Activated naive CD4-positive, alpha-beta T cell treated with anti-CD3 and anti-CD28 coated beads, Interleukin-2, amount 50 U/mL, for 24 hours (primary cell): Measurements from ENCODE around the gene DCC.

ENCODE experiments used
- H3K27ac Mint-ChIP-seq: one replicate; pipeline ENCODE4 v1.8.0; 2021; ENCODE audit warnings: mild to moderate bottlenecking, mixed read lengths
- H3K27me3 Mint-ChIP-seq: one replicate; pipeline ENCODE4 v1.8.0; 2021; ENCODE audit warnings: mixed read lengths
- H3K36me3 Mint-ChIP-seq: one replicate; pipeline ENCODE4 v1.8.0; 2021; ENCODE audit warnings: mixed read lengths
- H3K4me1 Mint-ChIP-seq: one replicate; pipeline ENCODE4 v1.8.0; 2021; ENCODE audit warnings: mixed read lengths
- H3K4me3 Mint-ChIP-seq: one replicate; pipeline ENCODE4 v1.8.0; 2021; ENCODE audit warnings: mild to moderate bottlenecking, mixed read lengths
- H3K9me3 Mint-ChIP-seq: one replicate; pipeline ENCODE4 v1.8.0; 2021; ENCODE audit warnings: mixed read lengths

The DCC gene

GRCh38 chr18:52612406-52612805 lies 272.4 kb downstream of the DCC start:
- Mint-ChIP-seq H3K9me3 (no peaks in the 10 kb centered on the region), H3K27ac (no peak overlapping the region), H3K36me3 (no peaks in the 10 kb centered on the region), H3K4me1 (no peaks in the 10 kb centered on the region), H3K4me3 (no peak overlapping the region), H3K27me3 (no peaks in the 10 kb centered on the region)

GRCh38 chr18:52615321-52615720 lies 275.3 kb downstream of the DCC start:
- H3K9me3 Mint-ChIP-seq, result no peaks in the 10 kb centered on the region
- H3K4me1 Mint-ChIP-seq, result no peaks in the 10 kb centered on the region
- H3K27me3 Mint-ChIP-seq, result no peaks in the 10 kb centered on the region
- no peaks in the 10 kb centered on the region for H3K36me3 Mint-ChIP-seq
- H3K4me3 Mint-ChIP-seq, result no peak overlapping the region
- H3K27ac Mint-ChIP-seq, result no peak overlapping the region

DNA sequence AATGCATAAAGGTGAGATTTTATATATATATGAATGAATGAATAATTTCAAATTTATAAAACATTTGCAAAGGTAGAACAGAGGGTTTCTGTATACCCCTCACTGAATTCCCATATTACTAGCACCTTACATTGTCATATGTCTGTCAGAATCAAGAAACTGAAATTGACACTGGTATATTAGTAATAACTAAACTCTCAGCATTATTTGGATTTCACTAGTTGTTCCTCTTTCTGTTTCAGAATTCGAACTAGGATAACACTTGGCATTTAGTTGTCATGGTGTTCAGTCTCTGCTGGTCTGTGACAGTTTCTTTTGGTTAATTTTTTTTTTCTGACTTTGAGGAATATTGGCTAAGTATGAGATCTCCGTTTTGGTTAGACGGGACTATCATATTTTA lies 275.9 kb downstream of the DCC start:
- Mint-ChIP-seq H3K9me3 (no peaks in the 10 kb centered on the region), H3K36me3 (no peaks in the 10 kb centered on the region), H3K27me3 (no peaks in the 10 kb centered on the region), H3K27ac (no peak overlapping the region), H3K4me1 (no peaks in the 10 kb centered on the region), H3K4me3 (no peak overlapping the region)

DNA sequence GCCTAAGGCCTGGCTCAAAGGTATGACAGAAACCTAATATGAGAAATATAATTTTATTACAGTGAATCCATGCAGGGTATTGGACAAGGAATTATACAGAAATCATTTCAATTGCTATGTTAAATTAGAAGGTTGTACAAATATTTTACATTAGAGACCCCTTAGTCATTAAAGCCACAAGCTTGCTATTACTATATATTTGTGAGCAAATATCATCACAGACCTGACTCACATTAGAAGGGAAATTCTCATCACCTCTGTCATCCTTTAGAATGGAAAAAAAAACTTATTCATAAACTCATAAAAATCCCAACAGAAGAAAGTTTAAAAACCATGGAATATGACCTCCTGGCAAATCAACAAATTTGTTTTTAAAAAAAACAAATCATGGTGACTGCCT lies 277.9 kb downstream of the DCC start:
- Mint-ChIP-seq H3K27me3 (no peaks in the 10 kb centered on the region), H3K4me3 (no peak overlapping the region), H3K4me1 (no peaks in the 10 kb centered on the region), H3K9me3 (no peaks in the 10 kb centered on the region), H3K36me3 (no peaks in the 10 kb centered on the region), H3K27ac (no peak overlapping the region)

- Mint-ChIP-seq H3K4me1 (no peaks in the 10 kb centered on the region), H3K27ac (no peak overlapping the region), H3K36me3 (no peaks in the 10 kb centered on the region), H3K9me3 (no peaks in the 10 kb centered on the region), H3K27me3 (no peaks in the 10 kb centered on the region), H3K4me3 (no peak overlapping the region)
These were observed 281.0 kb downstream of the DCC start for GRCh38 chr18:52620926-52621439.

DNA sequence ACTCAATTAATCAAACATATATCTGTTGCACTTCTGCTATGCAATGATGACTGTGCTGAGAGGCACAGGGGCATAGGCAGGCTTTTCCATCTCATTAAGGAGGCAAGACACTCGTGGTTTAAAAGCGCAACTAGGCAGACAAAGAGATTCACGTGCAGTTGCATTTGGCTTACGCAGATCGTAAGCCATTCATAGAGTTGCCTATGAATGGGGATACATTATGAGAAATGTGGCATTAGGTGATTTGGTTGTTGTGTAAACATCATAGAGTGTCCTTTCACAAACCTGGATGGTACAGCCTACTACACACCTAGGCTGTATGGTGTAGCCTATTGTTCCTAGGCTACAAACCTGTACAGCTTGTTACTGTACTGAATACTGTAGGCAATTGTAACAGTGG lies 284.7 kb downstream of the DCC start:
- Mint-ChIP-seq H3K27me3 (no peaks in the 10 kb centered on the region), H3K4me3 (no peak overlapping the region)

DNA sequence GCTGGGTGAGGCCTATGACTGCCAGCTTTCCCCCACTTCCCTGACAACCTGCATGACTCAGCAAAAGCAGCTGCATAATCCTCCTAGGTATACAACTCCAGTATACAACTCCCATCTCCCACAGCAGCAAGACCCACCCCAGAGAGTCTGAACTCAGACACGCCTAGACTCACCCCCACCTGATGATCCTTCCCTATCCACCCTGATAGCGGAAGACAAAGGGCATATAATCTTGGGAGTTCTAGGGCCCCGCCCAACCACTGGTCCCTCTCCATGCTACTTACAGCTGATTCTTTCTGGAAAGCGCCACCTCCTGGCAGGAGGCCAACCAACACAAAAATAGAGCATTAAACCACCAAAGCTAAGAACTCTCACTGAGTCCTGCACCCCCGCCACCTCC lies 296.5 kb downstream of the DCC start:
- H3K9me3 Mint-ChIP-seq, result peaks cover 18% of the 10 kb centered on the region
- no peaks in the 10 kb centered on the region for H3K36me3 Mint-ChIP-seq
- H3K27ac Mint-ChIP-seq, result no peak overlapping the region

More for the DNA sequence above, 284.7 kb downstream of the DCC start:
- Mint-ChIP-seq H3K27ac (no peak overlapping the region), H3K9me3 (no peaks in the 10 kb centered on the region), H3K4me1 (no peaks in the 10 kb centered on the region), H3K36me3 (no peaks in the 10 kb centered on the region)

GRCh38 chr18:52648201-52648600 lies 308.2 kb downstream of the DCC start:
- Mint-ChIP-seq H3K4me3 (no peak overlapping the region), H3K27ac (no peak overlapping the region), H3K9me3 (peaks cover 5% of the 10 kb centered on the region), H3K36me3 (no peaks in the 10 kb centered on the region), H3K4me1 (no peaks in the 10 kb centered on the region), H3K27me3 (no peaks in the 10 kb centered on the region)

More for the DNA sequence above, 296.5 kb downstream of the DCC start:
- no peak overlapping the region for H3K4me3 Mint-ChIP-seq
- H3K4me1 Mint-ChIP-seq, result no peaks in the 10 kb centered on the region
- H3K27me3 Mint-ChIP-seq, result no peaks in the 10 kb centered on the region

GRCh38 chr18:52652391-52652790 lies 312.4 kb downstream of the DCC start:
- Mint-ChIP-seq H3K36me3 (no peaks in the 10 kb centered on the region), H3K9me3 (no peaks in the 10 kb centered on the region), H3K27ac (no peak overlapping the region), H3K4me1 (no peaks in the 10 kb centered on the region), H3K27me3 (no peaks in the 10 kb centered on the region), H3K4me3 (no peak overlapping the region)

GRCh38 chr18:52657043-52657805 lies 317.2 kb downstream of the DCC start:
- H3K36me3 Mint-ChIP-seq, result no peaks in the 10 kb centered on the region

GRCh38 chr18:52667463-52668065 lies 327.6 kb downstream of the DCC start:
- Mint-ChIP-seq H3K9me3 (no peaks in the 10 kb centered on the region), H3K4me3 (no peak overlapping the region), H3K27ac (no peak overlapping the region), H3K36me3 (no peaks in the 10 kb centered on the region), H3K4me1 (no peaks in the 10 kb centered on the region), H3K27me3 (no peaks in the 10 kb centered on the region)

More at GRCh38 chr18:52657043-52657805, 317.2 kb downstream of the DCC start:
- no peaks in the 10 kb centered on the region for H3K27me3 Mint-ChIP-seq
- peaks cover 7% of the 10 kb centered on the region for H3K9me3 Mint-ChIP-seq
- no peak overlapping the region for H3K4me3 Mint-ChIP-seq
- no peaks in the 10 kb centered on the region for H3K4me1 Mint-ChIP-seq
- no peak overlapping the region for H3K27ac Mint-ChIP-seq

DNA sequence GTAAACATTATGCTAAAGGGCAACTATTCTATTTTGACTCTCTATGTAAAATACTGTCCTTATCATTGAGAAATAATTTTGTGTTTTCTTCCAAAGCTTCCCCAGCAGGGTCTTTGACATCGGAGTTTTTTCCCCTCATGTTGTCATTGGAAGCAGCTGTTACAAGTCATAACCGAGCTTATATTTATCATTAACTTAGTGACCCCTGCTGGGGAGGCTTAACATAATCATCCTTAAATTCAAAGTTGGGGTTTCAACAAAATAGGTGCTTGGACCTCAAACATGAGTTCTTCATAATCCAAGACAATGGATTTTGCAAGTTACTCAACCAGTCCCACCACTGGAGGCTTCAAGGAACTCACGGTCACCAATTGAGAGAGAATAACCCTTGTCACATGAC lies 330.9 kb downstream of the DCC start:
- no peaks in the 10 kb centered on the region for H3K9me3 Mint-ChIP-seq
- H3K27me3 Mint-ChIP-seq, result no peaks in the 10 kb centered on the region
- H3K4me3 Mint-ChIP-seq, result no peak overlapping the region
- no peaks in the 10 kb centered on the region for H3K4me1 Mint-ChIP-seq
- no peak overlapping the region for H3K27ac Mint-ChIP-seq
- H3K36me3 Mint-ChIP-seq, result no peaks in the 10 kb centered on the region

DNA sequence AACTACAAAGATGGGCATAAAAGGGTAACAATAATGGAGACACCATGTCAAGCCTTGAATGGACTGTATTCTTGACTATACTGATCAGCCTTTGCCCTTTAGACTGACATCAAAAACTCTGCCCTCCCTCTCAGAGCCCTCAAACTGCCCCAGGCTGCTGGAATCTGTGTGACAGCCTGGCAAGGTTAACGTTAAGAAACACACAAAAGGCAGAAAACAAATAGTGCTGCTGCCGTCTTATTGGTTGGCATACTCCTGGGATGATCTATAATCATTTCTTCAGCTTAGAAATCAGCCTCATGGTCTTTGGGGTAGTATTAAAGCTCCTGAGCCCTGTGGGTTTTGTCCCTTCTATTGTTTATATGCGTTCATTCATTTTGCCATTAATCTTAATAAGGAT lies 338.0 kb downstream of the DCC start:
- H3K27ac Mint-ChIP-seq, result no peak overlapping the region
- no peak overlapping the region for H3K4me3 Mint-ChIP-seq
- H3K9me3 Mint-ChIP-seq, result no peaks in the 10 kb centered on the region
- H3K4me1 Mint-ChIP-seq, result no peaks in the 10 kb centered on the region
- H3K27me3 Mint-ChIP-seq, result no peaks in the 10 kb centered on the region
- no peaks in the 10 kb centered on the region for H3K36me3 Mint-ChIP-seq

DNA sequence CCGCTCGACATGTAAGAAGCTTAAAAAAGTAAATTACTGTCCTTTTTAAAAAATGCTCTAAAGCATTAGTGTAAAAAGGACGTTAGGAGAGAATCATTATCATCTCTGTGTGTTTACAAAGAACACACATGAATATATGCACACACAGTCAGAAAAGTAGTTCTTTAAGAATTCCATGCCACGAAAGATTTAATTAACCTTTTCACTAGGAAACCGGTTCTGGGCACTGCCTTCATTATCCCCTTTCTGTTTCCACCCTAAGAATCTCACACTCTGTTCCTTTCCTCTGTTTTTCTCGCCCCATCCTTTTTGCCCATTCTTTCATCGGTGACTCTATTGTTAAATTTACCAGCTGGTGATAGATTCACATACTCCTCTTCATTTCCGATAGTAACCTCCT lies 338.6 kb downstream of the DCC start:
- Mint-ChIP-seq H3K4me3 (no peak overlapping the region), H3K4me1 (no peaks in the 10 kb centered on the region), H3K36me3 (no peaks in the 10 kb centered on the region), H3K27me3 (no peaks in the 10 kb centered on the region), H3K9me3 (no peaks in the 10 kb centered on the region), H3K27ac (no peak overlapping the region)

DNA sequence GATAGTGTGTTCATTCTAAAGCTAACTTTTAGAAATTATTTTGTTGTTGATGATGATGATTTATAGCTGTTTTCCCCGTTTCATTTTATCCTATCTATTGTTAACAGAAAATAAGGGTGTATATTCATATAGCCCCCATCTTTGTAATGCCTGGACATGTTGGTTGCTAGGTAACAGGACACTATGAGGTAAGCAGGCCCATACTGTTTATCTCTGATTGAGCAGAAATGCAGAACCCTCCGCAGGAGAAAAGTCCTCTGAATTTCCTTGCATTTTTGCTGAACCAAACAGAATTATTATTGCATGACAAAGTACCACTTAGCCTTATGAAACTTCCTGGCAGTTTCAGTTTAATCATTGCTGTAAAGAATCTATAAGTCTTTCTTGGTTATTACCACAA lies 339.4 kb downstream of the DCC start:
- Mint-ChIP-seq H3K4me1 (no peaks in the 10 kb centered on the region), H3K9me3 (no peaks in the 10 kb centered on the region), H3K36me3 (no peaks in the 10 kb centered on the region), H3K27ac (no peak overlapping the region), H3K27me3 (no peaks in the 10 kb centered on the region), H3K4me3 (no peak overlapping the region)

- no peaks in the 10 kb centered on the region for H3K36me3 Mint-ChIP-seq
- H3K4me3 Mint-ChIP-seq, result no peak overlapping the region
- no peaks in the 10 kb centered on the region for H3K27me3 Mint-ChIP-seq
- H3K4me1 Mint-ChIP-seq, result no peaks in the 10 kb centered on the region
- H3K9me3 Mint-ChIP-seq, result no peaks in the 10 kb centered on the region
- H3K27ac Mint-ChIP-seq, result no peak overlapping the region
These were observed 342.3 kb downstream of the DCC start for GRCh38 chr18:52682260-52682659.
